NT2/D1 (cell line): ENCODE results near the gene HOOK2.
A peak's percentile ranks its signal among the peaks of the same experiment; 100 is the strongest.
"Not testable (repeated sequence)": the region's sequence is repeated elsewhere in the genome, so short reads cannot be mapped to it uniquely, and the experiment has no call there.

Experiments
- DNase-seq: peaks from one replicate; pipeline ENCODE4 v3.0.0-alpha.2; 2011; ENCODE audit warnings: low read depth, low spot score
- H3K27me3 ChIP-seq: 2 replicates; pipeline ENCODE4 v1.6.0; 2011; ENCODE audit warnings: mild to moderate bottlenecking; ENCODE audit not compliant: insufficient read length, insufficient read depth
- H3K36me3 ChIP-seq: 2 replicates; pipeline ENCODE4 v1.6.1; 2011; ENCODE audit warnings: mild to moderate bottlenecking, low read length, mixed read lengths; ENCODE audit not compliant: insufficient read depth, insufficient read length
- H3K4me1 ChIP-seq: 2 replicates; pipeline ENCODE4 v1.5.1; 2011; ENCODE audit not compliant: insufficient read depth, insufficient read length
- H3K4me3 ChIP-seq: 2 replicates; pipeline ENCODE4 v1.5.1; 2011; ENCODE audit warnings: low read depth; ENCODE audit not compliant: insufficient read length
- H3K9ac ChIP-seq: 2 replicates; pipeline ENCODE4 v1.6.0; 2011; ENCODE audit warnings: low read depth; ENCODE audit not compliant: insufficient read length
- H3K9me3 ChIP-seq: 2 replicates; pipeline ENCODE4 v1.5.1; 2011; ENCODE audit warnings: mild to moderate bottlenecking, low read length; ENCODE audit not compliant: insufficient read depth
- SUZ12 ChIP-seq: IDR thresholded peaks from 2 replicates; pipeline ENCODE4 v1.6.1; 2011; ENCODE audit not compliant: insufficient read length, insufficient read depth; ENCODE audit errors: extremely low read depth
- YY1 ChIP-seq: IDR thresholded peaks from 2 replicates; pipeline ENCODE4 v1.6.1; 2011; ENCODE audit not compliant: insufficient read length, insufficient read depth
- ZNF274 ChIP-seq: IDR thresholded peaks from 2 replicates; pipeline ENCODE4 v1.6.1; 2011; ENCODE audit warnings: mild to moderate bottlenecking, low read depth, low read length

HOOK2 gene

DNA sequence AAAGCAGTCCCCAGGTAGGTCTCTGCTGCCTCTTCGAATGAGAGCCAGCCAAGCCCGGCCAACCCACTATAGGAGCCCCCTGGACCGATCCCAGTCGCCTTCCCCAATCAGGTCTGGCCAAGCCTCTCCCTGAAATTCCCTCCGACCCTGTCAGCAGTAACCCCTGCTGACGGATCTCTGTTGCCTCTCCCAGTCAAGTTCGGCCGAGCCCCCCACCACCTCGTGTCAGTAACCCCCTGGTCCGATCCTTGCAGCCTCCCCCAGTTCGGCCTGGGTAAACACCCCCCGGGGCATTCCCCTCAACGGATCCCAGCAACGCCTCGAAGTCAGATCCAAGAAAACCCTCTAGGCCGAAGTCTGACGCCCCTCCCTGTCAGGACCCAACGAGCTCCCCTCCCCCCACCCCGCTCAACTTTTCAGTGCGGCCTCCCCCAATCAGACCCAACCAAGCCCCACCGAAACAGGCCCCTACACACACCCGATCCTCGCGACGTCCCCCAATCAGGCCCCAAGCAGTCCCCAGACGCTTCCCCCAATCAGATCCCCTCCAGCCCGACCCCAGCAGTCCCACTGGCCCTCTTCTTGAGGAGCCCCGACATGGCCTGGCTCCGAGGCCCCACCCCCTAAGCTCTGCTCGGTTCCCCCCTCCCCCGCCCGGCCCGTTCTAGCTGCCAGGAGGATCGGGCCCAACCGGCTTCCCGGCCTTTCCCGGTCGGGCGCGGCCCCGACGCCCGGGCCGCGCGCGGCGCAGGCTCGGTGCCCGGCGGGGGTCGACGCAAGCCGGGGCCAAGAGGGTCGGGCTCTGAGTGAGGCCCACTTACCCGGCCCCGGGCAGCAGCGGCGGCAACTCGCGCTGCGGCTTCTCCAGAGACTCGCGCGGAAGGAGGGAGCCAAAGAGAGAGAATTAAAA, 53.4 kb downstream of the HOOK2 start:
- H3K36me3 ChIP-seq, result peaks cover 45% of the 10 kb centered on the region

DNA sequence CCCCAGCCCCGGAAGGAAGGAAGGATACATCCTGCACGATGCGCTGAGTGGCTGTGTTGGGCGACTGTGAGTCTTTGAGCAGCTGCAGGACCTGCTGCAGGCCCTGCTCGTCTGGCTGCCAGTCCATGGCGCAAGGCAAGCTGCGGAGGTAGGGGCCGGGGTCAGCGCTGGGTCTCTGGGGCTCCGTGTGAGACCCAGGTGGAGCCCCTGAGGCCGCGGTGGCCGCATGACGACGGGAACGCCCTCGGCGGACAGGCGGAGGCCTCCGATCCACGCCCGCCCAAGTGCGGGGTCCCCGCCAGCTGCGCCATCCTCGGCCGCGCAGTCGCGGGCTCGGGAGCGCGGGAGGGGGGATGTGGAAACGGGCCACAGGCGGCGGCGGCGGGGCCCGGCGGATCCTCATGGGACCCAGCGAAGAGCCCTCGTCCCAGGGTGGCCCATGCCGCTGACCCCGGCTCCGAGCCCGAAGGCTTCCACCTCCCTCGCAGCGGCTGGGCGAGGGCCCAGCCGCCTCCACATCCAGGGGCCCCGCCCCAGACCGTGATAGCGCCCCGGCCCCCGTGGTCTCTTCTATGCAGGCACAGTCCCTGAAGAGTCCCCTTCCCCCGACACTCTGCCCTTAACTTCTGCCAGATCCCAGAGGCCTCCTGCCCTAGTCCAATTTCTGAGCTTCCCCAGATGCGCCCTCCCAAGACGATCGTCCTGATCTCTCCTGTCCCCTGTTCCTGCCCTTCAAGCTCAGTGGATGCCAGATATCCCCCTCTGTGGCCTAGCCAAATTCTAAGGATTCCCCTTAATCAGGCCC, 54.3 kb downstream of the HOOK2 start:
- H3K27me3 ChIP-seq, result no peaks in the 10 kb centered on the region
- DNase-seq, result no peak

More for the DNA sequence above, 53.4 kb downstream of the HOOK2 start:
- Histone ChIP-seq H3K4me1 (peaks cover 7% of the 10 kb centered on the region), H3K27me3 (no peaks in the 10 kb centered on the region), H3K9ac (peak overlapping the region; percentile 94), H3K4me3 (peak overlapping the region; percentile 80), H3K9me3 (no peaks in the 10 kb centered on the region)
- no peak for DNase-seq
- TF ChIP-seq SUZ12 (no peak), YY1 (no peak), ZNF274 (no peak)

DNA sequence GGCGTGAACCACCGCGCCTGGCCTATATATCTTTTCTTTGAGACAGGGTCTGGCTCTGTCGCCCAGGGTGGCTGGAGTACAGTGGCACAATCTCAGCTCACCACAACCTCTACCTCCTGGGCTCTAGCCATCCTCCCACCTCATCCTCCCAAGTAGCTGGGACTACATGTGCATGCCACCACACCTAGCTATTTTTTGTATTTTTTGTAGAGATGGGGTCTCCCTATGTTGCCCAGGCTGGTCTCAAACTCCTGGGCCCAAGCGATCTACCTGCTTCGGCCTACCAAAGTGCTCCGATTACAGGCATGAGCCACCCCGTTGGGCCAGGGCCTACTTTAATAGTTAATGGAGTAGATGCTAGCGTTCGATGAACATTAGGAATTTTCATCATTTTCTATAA, 55.1 kb downstream of the HOOK2 start:
- Histone ChIP-seq H3K9ac (peak overlapping the region; percentile 1), H3K27me3 (no peaks in the 10 kb centered on the region), H3K36me3 (peaks cover 59% of the 10 kb centered on the region), H3K4me3 (no peak overlapping the region), H3K9me3 (no peaks in the 10 kb centered on the region), H3K4me1 (peaks cover 7% of the 10 kb centered on the region)
- no peak for TF ChIP-seq SUZ12
- no peak for TF ChIP-seq ZNF274
- no peak for TF ChIP-seq YY1
- DNase-seq, result no peak

More for the DNA sequence above, 54.3 kb downstream of the HOOK2 start:
- Histone ChIP-seq H3K9ac (peak overlapping the region; percentile 94), H3K36me3 (peaks cover 51% of the 10 kb centered on the region), H3K9me3 (no peaks in the 10 kb centered on the region), H3K4me1 (peaks cover 7% of the 10 kb centered on the region), H3K4me3 (peak overlapping the region; percentile 80)
- no peak for TF ChIP-seq SUZ12
- TF ChIP-seq YY1, result no peak
- TF ChIP-seq ZNF274, result no peak

- H3K27me3 ChIP-seq, result no peaks in the 10 kb centered on the region
- TF ChIP-seq YY1, result no peak
- no peak for TF ChIP-seq SUZ12
- TF ChIP-seq ZNF274, result no peak
- no peak overlapping the region for H3K4me3 ChIP-seq
- no peaks in the 10 kb centered on the region for H3K9me3 ChIP-seq
- H3K9ac ChIP-seq, result no peak overlapping the region
- DNase-seq, result no peak
- H3K36me3 ChIP-seq, result peaks cover 92% of the 10 kb centered on the region
- peaks cover 9% of the 10 kb centered on the region for H3K4me1 ChIP-seq
Observed at GRCh38 chr19:12715929-12716328, 59.4 kb downstream of the HOOK2 start.

DNA sequence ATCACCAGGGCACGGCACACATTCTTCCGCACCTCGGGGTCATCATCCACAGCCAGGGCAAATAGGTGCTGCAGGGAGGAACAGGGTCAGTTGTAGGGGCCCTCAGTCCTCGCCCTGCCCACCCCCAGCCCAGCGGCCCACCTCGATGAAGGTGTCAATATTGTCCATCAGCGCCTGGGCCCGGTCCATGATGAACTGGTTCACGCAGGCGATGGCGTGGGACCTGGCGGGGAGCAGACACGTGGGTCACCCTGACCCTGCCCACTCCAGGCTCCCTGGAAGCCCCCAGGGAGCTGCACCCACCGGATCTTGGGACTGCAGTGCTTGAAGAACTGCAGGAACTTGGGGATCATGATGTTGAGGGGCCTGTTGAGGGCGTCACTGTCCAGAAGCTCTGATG, 60.2 kb downstream of the HOOK2 start:
- Histone ChIP-seq H3K4me1 (peaks cover 9% of the 10 kb centered on the region), H3K4me3 (no peak overlapping the region), H3K9ac (no peak overlapping the region), H3K27me3 (no peaks in the 10 kb centered on the region), H3K36me3 (peaks cover 92% of the 10 kb centered on the region), H3K9me3 (no peaks in the 10 kb centered on the region)
- no peak for DNase-seq
- TF ChIP-seq YY1 (no peak), SUZ12 (no peak), ZNF274 (no peak)

- peaks cover 94% of the 10 kb centered on the region for H3K36me3 ChIP-seq
- not testable (repeated sequence) for H3K4me3 ChIP-seq, H3K9ac ChIP-seq, DNase-seq, H3K27me3 ChIP-seq, H3K4me1 ChIP-seq, H3K9me3 ChIP-seq
Observed at GRCh38 chr19:12713304-12713703, 62.0 kb downstream of the HOOK2 start.
